ENCODE data around the gene TBC1D8. TPM values are rescaled to one million over a fixed set of nuclear protein-coding genes. Genes with fewer than 3 reads are reported as not detected.

The TBC1D8 gene
- total and polyA plus RNA-seq, 2 experiments from 2014 or later = 18.0 to 36.9 TPM

DNA sequence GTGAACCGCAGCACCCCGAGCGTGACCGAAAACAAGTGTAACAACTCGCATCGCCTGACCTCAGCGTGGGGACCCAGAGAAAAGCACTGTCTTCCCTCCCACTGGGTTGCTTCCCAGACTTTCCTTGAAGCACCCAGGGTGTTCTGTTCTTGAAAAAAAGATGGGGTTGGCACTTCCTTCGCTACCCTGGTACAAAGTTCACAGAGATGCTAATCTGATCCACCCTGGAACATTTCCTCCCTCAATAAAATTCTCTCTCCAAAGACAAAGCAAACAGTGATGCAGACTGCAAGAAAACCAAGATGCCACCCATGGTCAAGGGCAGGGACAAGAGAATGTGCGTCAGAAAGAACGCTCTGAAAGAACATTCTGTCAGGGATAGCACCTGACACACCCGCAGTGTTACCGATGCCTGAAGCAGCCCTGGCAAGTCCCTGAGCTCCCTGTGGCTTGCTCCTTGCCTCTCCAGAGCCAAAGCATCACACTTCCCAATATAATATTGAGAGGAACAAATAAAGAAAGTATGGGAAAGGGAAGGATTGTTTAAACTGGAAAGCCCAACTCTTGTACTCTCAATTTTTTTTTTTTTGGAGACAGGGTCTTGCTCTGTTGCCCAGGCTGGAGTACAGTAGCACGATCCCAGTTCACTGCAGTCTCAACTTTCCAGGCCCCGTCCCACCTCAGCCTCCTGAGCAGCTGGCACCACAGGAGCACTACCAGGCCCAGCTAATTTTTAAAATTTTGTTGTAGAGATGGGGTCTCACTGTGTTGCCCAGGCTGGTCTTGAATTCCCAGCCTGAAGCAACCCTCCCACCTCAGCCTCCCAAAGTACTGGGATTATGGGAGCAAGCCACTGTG lies 70.7 kb downstream of the TBC1D8 start:
- peaks cover 4% of the 10 kb centered on the region; the same call in 1 of the 3 replicates for H3K4me1 Mint-ChIP-seq
- H3K27me3 Mint-ChIP-seq (ENCODE audit: insufficient read depth, low read depth, poor library complexity) = peaks cover 2% of the 10 kb centered on the region
- no peak overlapping the region for H3K4me3 ChIP-seq
- no peak overlapping the region for H3K4me2 ChIP-seq
- peaks cover 4% of the 10 kb centered on the region for H3K36me3 ChIP-seq (ENCODE audit: insufficient read depth)
- ATAC-seq (no peak), DNase-seq (ENCODE audit: low spot score) (no peak)
- H3K27ac Mint-ChIP-seq = no peak overlapping the region
- H3K27me3 ChIP-seq (ENCODE audit: insufficient read depth) = no peaks in the 10 kb centered on the region
- no peak overlapping the region for H3K4me3 Mint-ChIP-seq
- peaks cover 46% of the 10 kb centered on the region for H3K36me3 Mint-ChIP-seq (ENCODE audit: low read depth)
- no peaks in the 10 kb centered on the region for H3F3A ChIP-seq (replicated peaks; ENCODE audit: low read depth)
- no peak overlapping the region for H2AFZ ChIP-seq
- H3K27ac ChIP-seq (ENCODE audit: low read depth) = no peak overlapping the region
- TF ChIP-seq, protein P1, sequence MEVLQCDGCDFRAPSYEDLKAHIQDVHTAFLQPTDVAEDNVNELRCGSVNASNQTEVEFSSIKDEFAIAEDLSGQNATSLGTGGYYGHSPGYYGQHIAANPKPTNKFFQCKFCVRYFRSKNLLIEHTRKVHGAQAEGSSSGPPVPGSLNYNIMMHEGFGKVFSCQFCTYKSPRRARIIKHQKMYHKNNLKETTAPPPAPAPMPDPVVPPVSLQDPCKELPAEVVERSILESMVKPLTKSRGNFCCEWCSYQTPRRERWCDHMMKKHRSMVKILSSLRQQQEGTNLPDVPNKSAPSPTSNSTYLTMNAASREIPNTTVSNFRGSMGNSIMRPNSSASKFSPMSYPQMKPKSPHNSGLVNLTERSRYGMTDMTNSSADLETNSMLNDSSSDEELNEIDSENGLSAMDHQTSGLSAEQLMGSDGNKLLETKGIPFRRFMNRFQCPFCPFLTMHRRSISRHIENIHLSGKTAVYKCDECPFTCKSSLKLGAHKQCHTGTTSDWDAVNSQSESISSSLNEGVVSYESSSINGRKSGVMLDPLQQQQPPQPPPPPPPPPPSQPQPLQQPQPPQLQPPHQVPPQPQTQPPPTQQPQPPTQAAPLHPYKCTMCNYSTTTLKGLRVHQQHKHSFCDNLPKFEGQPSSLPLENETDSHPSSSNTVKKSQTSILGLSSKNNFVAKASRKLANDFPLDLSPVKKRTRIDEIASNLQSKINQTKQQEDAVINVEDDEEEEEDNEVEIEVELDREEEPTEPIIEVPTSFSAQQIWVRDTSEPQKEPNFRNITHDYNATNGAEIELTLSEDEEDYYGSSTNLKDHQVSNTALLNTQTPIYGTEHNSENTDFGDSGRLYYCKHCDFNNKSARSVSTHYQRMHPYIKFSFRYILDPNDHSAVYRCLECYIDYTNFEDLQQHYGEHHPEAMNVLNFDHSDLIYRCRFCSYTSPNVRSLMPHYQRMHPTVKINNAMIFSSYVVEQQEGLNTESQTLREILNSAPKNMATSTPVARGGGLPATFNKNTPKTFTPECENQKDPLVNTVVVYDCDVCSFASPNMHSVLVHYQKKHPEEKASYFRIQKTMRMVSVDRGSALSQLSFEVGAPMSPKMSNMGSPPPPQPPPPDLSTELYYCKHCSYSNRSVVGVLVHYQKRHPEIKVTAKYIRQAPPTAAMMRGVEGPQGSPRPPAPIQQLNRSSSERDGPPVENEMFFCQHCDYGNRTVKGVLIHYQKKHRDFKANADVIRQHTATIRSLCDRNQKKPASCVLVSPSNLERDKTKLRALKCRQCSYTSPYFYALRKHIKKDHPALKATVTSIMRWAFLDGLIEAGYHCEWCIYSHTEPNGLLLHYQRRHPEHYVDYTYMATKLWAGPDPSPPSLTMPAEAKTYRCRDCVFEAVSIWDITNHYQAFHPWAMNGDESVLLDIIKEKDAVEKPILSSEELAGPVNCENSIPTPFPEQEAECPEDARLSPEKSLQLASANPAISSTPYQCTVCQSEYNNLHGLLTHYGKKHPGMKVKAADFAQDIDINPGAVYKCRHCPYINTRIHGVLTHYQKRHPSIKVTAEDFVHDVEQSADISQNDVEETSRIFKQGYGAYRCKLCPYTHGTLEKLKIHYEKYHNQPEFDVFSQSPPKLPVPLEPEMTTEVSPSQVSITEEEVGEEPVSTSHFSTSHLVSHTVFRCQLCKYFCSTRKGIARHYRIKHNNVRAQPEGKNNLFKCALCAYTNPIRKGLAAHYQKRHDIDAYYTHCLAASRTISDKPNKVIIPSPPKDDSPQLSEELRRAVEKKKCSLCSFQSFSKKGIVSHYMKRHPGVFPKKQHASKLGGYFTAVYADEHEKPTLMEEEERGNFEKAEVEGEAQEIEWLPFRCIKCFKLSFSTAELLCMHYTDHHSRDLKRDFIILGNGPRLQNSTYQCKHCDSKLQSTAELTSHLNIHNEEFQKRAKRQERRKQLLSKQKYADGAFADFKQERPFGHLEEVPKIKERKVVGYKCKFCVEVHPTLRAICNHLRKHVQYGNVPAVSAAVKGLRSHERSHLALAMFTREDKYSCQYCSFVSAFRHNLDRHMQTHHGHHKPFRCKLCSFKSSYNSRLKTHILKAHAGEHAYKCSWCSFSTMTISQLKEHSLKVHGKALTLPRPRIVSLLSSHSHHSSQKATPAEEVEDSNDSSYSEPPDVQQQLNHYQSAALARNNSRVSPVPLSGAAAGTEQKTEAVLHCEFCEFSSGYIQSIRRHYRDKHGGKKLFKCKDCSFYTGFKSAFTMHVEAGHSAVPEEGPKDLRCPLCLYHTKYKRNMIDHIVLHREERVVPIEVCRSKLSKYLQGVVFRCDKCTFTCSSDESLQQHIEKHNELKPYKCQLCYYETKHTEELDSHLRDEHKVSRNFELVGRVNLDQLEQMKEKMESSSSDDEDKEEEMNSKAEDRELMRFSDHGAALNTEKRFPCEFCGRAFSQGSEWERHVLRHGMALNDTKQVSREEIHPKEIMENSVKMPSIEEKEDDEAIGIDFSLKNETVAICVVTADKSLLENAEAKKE (CRISPR knock-in tag; IDR thresholded peaks at IDR 0.05) = no peak
- TF ChIP-seq, protein P2, sequence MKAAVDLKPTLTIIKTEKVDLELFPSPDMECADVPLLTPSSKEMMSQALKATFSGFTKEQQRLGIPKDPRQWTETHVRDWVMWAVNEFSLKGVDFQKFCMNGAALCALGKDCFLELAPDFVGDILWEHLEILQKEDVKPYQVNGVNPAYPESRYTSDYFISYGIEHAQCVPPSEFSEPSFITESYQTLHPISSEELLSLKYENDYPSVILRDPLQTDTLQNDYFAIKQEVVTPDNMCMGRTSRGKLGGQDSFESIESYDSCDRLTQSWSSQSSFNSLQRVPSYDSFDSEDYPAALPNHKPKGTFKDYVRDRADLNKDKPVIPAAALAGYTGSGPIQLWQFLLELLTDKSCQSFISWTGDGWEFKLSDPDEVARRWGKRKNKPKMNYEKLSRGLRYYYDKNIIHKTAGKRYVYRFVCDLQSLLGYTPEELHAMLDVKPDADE (IDR thresholded peaks at IDR 0.05) = no peak
- no peak for TF ChIP-seq ZNF114 (CRISPR knock-in tag; IDR thresholded peaks at IDR 0.05)
- no peaks in the 10 kb centered on the region for H3K9me2 ChIP-seq (ENCODE audit: insufficient read depth)
- no peaks in the 10 kb centered on the region; the same call in 1 of the 2 replicates for H4K20me1 ChIP-seq (replicated peaks; ENCODE audit: insufficient read depth)
- H3K79me2 ChIP-seq (replicated peaks; ENCODE audit: insufficient read depth) = peaks cover 35% of the 10 kb centered on the region
- H3K4me1 ChIP-seq (ENCODE audit: insufficient read depth) = no peaks in the 10 kb centered on the region
- peaks cover 13% of the 10 kb centered on the region for H3K9me3 Mint-ChIP-seq

All from GM23338 (cell line).